UCSD-AML1 (cell line): ENCODE data around the gene NOTCH2.
"Not testable (repeated sequence)": the region's sequence is repeated elsewhere in the genome, so short reads cannot be mapped to it uniquely, and the experiment has no call there.

ENCODE experiments used
- DNase-seq: peaks from one replicate; lab custom pipeline; 2025; ENCODE audit not compliant: unreplicated experiment; lab: John Stamatoyannopoulos, UW

NOTCH2 gene

GRCh38 chr1:120069067-120069919 lies at the start of gene NOTCH2:
Gene NOTCH2 (minus strand): TSS chr1:120069662. CDS start chr1:120069406, 256 bp downstream.
- peak; percentile 64 for DNase-seq

GRCh38 chr1:120117371-120118177 lies 48.1 kb upstream of the NOTCH2 start:
- DNase-seq, result not testable (repeated sequence)

- not testable (repeated sequence) for DNase-seq
Measured at GRCh38 chr1:120116094-120116493, 46.6 kb upstream of the NOTCH2 start.

GRCh38 chr1:120113134-120113533 lies 43.7 kb upstream of the NOTCH2 start:
- DNase-seq, result not testable (repeated sequence)

GRCh38 chr1:120112212-120112611 lies 42.8 kb upstream of the NOTCH2 start:
- DNase-seq, result not testable (repeated sequence)

- DNase-seq, result not testable (repeated sequence)
Measured at GRCh38 chr1:120111771-120112170, 42.3 kb upstream of the NOTCH2 start.

GRCh38 chr1:120111008-120111407 lies 41.5 kb upstream of the NOTCH2 start:
- DNase-seq, result not testable (repeated sequence)

- not testable (repeated sequence) for DNase-seq
Measured at GRCh38 chr1:120109656-120110055, 40.2 kb upstream of the NOTCH2 start.

- not testable (repeated sequence) for DNase-seq
Measured at GRCh38 chr1:120109180-120109579, 39.7 kb upstream of the NOTCH2 start.

GRCh38 chr1:120105288-120105687 lies 35.8 kb upstream of the NOTCH2 start:
- not testable (repeated sequence) for DNase-seq

- not testable (repeated sequence) for DNase-seq
Measured at GRCh38 chr1:120103768-120104167, 34.3 kb upstream of the NOTCH2 start.

GRCh38 chr1:120101593-120101992 lies 32.1 kb upstream of the NOTCH2 start:
- not testable (repeated sequence) for DNase-seq

GRCh38 chr1:120100590-120100989 lies 31.1 kb upstream of the NOTCH2 start:
- not testable (repeated sequence) for DNase-seq

GRCh38 chr1:120098986-120099759 lies 29.7 kb upstream of the NOTCH2 start:
- DNase-seq, result not testable (repeated sequence)

GRCh38 chr1:120096981-120097545 lies 27.6 kb upstream of the NOTCH2 start:
- DNase-seq, result not testable (repeated sequence)

GRCh38 chr1:120093548-120094181 lies 24.2 kb upstream of the NOTCH2 start:
- not testable (repeated sequence) for DNase-seq

GRCh38 chr1:120092232-120093218 lies 23.1 kb upstream of the NOTCH2 start:
- DNase-seq, result not testable (repeated sequence)

GRCh38 chr1:120090830-120091229 lies 21.4 kb upstream of the NOTCH2 start:
- not testable (repeated sequence) for DNase-seq

- not testable (repeated sequence) for DNase-seq
Measured at GRCh38 chr1:120087959-120088358, 18.5 kb upstream of the NOTCH2 start.
